ENCODE measurements around the gene DNAH17. TPM values are rescaled to one million over a fixed set of nuclear protein-coding genes. Genes with fewer than 3 reads are reported as not detected.

The DNAH17 gene
- total RNA-seq, 2 donors from 2014 or later: 0.21 to 0.87 TPM

DNA sequence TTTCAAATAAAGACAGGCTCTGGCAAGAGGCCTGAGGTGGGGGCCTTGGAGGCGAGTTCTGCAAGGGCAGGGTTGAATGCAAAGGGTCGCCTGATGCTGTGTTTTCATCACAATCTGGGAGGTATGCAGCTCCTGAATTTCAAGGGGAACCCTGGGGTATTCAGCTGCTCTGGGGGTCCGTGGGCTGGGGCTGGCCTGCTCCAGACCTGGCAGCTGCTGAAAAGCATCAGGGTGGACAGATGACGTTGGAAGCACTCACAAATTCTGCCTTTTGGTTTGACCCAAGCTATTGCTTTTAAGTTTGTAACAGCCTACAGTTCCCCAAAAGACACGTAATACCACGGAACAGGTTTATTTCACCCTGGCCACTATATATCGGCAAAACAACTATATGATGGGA is 1.3 kb downstream of the DNAH17 start:
- Mint-ChIP-seq H3K36me3 (ENCODE audit: low read depth) (no peaks in the 10 kb centered on the region), H3K27ac (no peak overlapping the region), H3K27me3 (peaks cover 11% of the 10 kb centered on the region), H3K4me3 (no peak overlapping the region), H3K4me1 (no peaks in the 10 kb centered on the region)
- ATAC-seq: no peak
- DNase-seq: no peak
- no peaks in the 10 kb centered on the region for H3K9me3 ChIP-seq (ENCODE audit: control insufficient read depth, low read length, poor library complexity, severe bottlenecking)

DNA sequence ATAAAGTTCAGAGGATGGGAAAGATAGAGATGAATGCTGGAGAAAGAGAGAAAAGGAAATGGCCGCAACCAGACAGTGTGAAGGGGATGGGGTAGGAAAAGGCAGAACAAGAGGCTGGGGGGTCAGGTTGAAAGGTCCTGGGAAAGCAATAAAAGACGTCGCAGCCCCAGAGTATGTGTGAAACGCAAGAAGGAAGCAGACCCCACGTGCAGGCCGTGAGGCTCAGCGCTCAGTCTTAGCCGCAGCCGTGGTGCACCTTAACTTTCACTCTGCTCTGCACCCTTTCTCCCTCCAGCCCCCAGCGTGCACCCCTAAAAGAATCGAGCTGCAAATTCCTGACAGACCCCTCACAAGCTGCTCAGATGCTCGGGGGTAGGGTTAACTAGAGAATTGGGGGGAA is 1.9 kb downstream of the DNAH17 start:
- no peak for ATAC-seq
- H3K4me3 Mint-ChIP-seq: no peak overlapping the region
- no peak overlapping the region for H3K27ac Mint-ChIP-seq
- H3K4me1 Mint-ChIP-seq: no peaks in the 10 kb centered on the region
- DNase-seq: no peak
- H3K9me3 ChIP-seq (ENCODE audit: control insufficient read depth, low read length, poor library complexity, severe bottlenecking): no peaks in the 10 kb centered on the region
- no peaks in the 10 kb centered on the region for H3K36me3 Mint-ChIP-seq (ENCODE audit: low read depth)
- peaks cover 11% of the 10 kb centered on the region for H3K27me3 Mint-ChIP-seq

DNA sequence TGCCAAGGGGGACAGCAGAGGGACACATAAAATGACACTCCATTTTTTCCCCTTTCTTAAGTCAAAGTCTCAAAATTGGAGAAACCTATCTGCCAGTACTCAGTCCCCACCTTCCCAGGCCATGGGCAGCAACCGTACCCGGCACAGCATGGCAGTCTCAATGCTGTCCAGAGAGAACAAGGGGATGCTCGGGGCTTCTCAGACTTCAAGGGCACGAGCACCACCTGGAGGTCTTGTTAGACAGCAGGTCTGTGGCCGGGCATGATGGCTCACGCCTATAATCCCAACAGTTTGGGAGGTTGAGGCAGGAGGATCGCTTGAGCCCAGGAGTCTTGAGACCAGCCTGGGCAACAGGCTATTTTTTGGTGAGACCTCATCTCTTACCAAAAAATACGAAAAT is 3.2 kb downstream of the DNAH17 start:
- H3K27ac Mint-ChIP-seq: no peak overlapping the region

DNA sequence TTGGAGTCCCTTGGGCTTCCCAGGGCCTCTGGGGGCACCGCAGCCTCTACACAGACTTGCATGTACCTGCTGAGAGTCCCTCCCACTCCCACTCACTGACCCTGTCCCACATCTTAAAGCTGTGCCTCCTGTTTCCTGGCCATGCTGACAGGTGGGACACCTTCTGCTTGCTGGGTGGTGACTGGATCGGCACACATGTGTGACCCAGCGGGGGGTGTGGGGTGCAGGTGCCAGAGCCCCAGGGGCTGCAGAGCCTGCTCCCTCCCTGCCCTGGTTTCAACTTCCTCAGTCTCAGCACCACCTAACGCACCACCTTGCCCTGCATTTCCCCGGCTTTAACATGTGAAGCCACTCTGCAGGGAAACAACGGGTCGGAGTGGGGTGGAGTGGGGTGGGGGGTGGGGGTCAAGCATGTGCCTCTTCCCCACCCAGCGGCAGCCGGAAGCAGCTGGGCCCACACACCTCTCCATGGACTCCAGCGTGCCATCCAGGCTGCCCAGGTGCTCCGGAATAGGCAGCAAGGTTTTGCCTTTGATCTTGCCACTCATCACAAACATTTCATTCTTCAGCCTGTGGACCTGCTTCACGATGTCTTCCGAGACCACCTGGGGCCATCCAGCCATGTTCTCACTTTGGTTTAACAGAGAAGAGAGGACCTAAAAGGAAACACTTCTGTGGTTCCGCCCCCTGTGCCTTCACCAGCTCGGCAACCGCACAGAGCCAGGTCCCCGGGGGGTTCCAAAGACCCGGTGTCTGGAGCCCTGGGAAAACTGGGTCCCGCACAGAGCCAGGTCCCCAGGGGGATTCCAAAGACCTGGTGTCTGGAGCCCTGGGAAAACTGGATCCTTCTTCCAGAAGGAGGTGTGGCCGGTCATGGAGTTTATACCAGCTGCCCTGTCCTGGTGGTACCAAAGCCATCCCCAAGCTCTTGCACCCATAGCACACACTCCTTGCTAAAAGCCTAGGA is 4.7 kb downstream of the DNAH17 start:
- no peaks in the 10 kb centered on the region for H3K36me3 Mint-ChIP-seq (ENCODE audit: low read depth)
- ATAC-seq (no peak), DNase-seq (no peak)
- no peaks in the 10 kb centered on the region for H3K9me3 ChIP-seq (ENCODE audit: control insufficient read depth, low read length, poor library complexity, severe bottlenecking)
- no peaks in the 10 kb centered on the region for H3K4me1 Mint-ChIP-seq
- H3K27me3 Mint-ChIP-seq: peaks cover 13% of the 10 kb centered on the region
- H3K27ac Mint-ChIP-seq: peak overlapping the region; percentile 24
- no peak overlapping the region for H3K4me3 Mint-ChIP-seq

More for the DNA sequence above, 3.2 kb downstream of the DNAH17 start:
- DNase-seq (no peak), ATAC-seq (no peak)
- Mint-ChIP-seq H3K4me3 (no peak overlapping the region), H3K4me1 (no peaks in the 10 kb centered on the region), H3K36me3 (ENCODE audit: low read depth) (no peaks in the 10 kb centered on the region), H3K27me3 (peaks cover 9% of the 10 kb centered on the region)
- H3K9me3 ChIP-seq (ENCODE audit: control insufficient read depth, low read length, poor library complexity, severe bottlenecking): no peaks in the 10 kb centered on the region

DNA sequence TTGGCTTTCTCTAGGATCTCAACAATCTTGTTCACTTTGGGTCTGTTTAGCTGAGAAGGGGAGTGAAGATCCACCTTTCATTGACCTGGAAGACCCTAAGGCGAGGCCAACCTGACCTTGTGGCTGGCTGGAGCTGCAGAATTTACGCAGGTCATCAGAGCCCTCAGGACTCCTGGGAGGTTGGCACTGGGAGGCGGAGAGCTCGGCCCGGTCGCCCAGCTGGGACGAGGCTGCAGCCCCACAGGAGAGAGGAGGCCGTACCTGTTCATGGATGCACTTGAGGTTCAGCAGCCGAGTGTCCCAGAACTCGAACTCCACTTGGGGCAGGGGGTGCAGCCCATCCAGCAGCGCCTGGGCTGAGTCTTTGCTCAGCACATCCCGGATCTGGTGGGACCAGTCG is 5.9 kb downstream of the DNAH17 start:
- no peak overlapping the region for H3K4me3 Mint-ChIP-seq

DNA sequence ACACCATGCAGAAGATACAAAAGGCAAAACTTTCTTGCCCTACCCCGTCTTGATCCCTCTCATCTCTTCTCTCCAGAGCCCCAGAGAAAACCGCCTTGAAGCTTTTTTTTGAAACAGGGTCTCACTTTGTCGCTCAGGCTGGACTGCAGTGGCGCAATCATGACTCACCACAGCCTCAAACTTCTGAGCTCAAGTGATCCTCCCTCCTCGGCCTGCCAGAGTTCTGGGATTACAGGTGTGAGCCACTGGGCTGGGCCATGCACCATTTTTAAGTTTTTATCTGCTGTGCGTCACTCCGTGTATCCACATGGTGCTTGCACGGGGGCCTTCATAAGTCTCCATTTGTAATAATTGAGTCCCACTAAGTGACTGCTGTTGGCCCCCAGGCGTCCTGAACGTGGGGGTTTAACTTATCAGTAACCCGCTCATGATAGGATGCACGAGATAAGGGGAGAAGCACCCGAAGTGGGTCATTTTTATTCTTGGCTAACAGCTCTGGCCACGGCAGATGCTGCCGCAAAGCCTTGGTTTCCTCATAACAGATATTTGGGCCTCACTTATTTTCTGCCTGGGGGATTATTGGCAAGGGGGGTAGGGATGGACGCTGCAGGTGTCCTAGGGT is 8.6 kb downstream of the DNAH17 start:
- Mint-ChIP-seq H3K36me3 (ENCODE audit: low read depth) (no peaks in the 10 kb centered on the region), H3K4me3 (no peak overlapping the region), H3K27me3 (peaks cover 17% of the 10 kb centered on the region), H3K27ac (no peak overlapping the region), H3K4me1 (peaks cover 2% of the 10 kb centered on the region)
- no peaks in the 10 kb centered on the region for H3K9me3 ChIP-seq (ENCODE audit: control insufficient read depth, low read length, poor library complexity, severe bottlenecking)
- ATAC-seq (no peak), DNase-seq (no peak)

More for the DNA sequence above, 5.9 kb downstream of the DNAH17 start:
- ATAC-seq (no peak), DNase-seq (no peak)
- Mint-ChIP-seq H3K36me3 (ENCODE audit: low read depth) (no peaks in the 10 kb centered on the region), H3K27me3 (peaks cover 13% of the 10 kb centered on the region), H3K27ac (no peak overlapping the region), H3K4me1 (no peaks in the 10 kb centered on the region)
- no peaks in the 10 kb centered on the region for H3K9me3 ChIP-seq (ENCODE audit: control insufficient read depth, low read length, poor library complexity, severe bottlenecking)

DNA sequence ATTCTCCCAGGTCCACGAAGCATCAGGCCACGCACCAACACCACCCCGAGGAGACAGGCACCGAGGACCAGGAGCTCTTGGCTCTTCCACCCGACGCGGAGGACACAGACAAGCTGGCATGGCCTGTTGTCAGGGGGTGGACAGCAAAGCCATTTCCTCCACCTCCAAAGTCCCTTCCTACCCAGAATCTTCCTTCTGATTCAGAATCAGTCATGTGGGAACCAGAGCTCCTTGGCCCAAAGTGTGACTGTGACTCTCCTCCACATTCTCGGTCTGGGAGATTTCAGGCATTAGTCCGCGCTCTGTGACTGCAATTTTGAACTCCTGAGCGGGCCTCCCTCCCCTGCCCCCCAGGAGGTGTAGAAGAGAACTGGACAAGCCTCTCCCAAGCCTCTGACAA is 9.2 kb downstream of the DNAH17 start:
- no peaks in the 10 kb centered on the region for H3K9me3 ChIP-seq (ENCODE audit: control insufficient read depth, low read length, poor library complexity, severe bottlenecking)
- no peak for ATAC-seq
- peaks cover 24% of the 10 kb centered on the region for H3K27me3 Mint-ChIP-seq
- DNase-seq: no peak
- no peaks in the 10 kb centered on the region for H3K36me3 Mint-ChIP-seq (ENCODE audit: low read depth)
- no peak overlapping the region for H3K4me3 Mint-ChIP-seq
- no peak overlapping the region for H3K27ac Mint-ChIP-seq
- peaks cover 2% of the 10 kb centered on the region for H3K4me1 Mint-ChIP-seq

DNA sequence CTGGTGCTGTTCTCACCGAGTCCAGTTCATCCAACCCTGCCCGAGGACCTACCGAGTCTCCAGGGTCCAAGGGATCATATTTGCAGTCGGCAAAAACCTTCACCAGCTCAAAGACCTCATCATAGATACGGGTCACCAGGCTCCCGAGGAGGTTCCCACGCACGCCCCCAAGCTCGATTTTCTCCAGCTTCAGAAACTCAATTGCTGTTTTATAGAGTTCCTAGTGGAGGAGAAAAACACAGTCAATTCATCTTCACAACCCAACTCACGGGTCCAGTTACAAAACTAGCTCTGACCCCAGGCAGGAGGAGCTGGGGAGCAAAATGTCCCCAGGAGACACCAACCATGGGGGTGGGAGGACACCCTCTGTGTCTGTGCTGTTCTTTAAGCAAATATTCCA is 10.2 kb downstream of the DNAH17 start:
- H3K9me3 ChIP-seq (ENCODE audit: control insufficient read depth, low read length, poor library complexity, severe bottlenecking): no peaks in the 10 kb centered on the region
- peaks cover 2% of the 10 kb centered on the region for H3K4me1 Mint-ChIP-seq
- no peaks in the 10 kb centered on the region for H3K36me3 Mint-ChIP-seq (ENCODE audit: low read depth)
- no peak for ATAC-seq
- H3K27me3 Mint-ChIP-seq: peaks cover 28% of the 10 kb centered on the region
- DNase-seq: no peak
- H3K4me3 Mint-ChIP-seq: no peak overlapping the region
- H3K27ac Mint-ChIP-seq: no peak overlapping the region

DNA sequence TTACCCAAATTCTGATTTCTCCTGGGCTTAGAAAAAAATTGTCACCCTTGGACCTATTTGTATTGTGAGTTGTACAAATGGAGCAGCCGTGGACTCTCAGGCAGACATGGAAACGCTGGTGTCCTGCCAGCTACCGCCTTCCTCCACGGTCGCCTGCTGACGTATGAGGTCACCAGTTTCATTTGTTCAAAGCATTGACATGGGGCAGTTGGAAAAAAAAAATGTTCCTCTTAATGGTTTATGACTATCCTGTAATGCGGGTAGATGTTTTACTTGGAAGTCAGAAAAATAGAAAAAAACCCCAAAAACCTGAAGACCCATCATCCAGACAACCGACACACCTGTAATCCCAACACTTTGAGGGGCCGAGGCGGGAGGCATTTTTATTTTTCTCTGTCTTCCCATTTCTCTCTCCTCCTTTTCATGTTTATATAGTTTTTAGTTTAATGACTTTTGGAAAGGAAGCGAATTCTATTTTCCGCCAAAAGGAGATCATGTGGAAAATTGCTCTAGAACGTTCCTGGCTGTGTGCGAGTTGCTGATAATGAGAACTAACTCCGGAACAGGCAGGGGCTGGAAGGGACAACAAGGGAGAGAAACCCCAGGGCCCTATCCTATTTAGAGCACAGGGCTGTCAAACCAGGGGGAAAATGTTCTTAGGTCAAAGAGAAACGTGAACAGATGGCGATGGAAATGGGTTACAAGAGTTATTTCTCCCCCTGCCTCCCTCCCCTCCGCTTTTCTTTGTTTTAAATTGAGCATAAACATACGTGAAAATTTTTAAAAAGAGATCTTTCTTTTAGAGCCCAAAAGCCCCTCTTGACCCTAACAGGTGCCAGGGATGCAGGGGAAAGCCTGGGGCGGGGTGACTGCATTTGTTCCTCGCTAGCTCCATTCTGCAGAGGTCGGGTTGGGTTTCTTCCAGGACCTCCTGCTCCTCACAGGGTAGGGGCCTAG is 13.7 kb downstream of the DNAH17 start:
- H3K27me3 Mint-ChIP-seq: peaks cover 15% of the 10 kb centered on the region
- ATAC-seq (no peak), DNase-seq (no peak)
- H3K9me3 ChIP-seq (ENCODE audit: control insufficient read depth, low read length, poor library complexity, severe bottlenecking): no peaks in the 10 kb centered on the region
- H3K4me1 Mint-ChIP-seq: peaks cover 2% of the 10 kb centered on the region
- H3K4me3 Mint-ChIP-seq: no peak overlapping the region
- H3K36me3 Mint-ChIP-seq (ENCODE audit: low read depth): no peaks in the 10 kb centered on the region
- no peak overlapping the region for H3K27ac Mint-ChIP-seq

DNA sequence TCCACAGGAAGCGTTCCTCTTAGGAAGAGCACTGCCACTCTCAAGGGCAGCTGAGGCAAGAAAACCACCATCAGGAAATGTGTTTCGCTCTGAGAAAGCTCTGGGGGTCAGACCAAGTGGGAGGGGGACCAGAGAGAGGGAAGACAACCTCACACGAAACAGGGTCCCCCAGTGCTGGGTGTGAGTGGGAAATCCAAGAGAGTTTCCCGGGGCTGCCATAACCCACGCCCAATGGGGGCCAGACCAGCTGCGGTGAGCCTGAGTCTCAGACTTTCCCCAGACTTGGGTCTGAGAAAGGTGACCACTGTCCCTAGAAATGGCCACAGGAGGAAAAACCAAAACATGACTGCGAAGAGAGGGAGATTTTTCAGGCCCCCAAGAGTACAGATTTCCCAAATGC is 14.5 kb downstream of the DNAH17 start:
- no peaks in the 10 kb centered on the region for H3K36me3 Mint-ChIP-seq (ENCODE audit: low read depth)
- peaks cover 2% of the 10 kb centered on the region for H3K4me1 Mint-ChIP-seq

DNA sequence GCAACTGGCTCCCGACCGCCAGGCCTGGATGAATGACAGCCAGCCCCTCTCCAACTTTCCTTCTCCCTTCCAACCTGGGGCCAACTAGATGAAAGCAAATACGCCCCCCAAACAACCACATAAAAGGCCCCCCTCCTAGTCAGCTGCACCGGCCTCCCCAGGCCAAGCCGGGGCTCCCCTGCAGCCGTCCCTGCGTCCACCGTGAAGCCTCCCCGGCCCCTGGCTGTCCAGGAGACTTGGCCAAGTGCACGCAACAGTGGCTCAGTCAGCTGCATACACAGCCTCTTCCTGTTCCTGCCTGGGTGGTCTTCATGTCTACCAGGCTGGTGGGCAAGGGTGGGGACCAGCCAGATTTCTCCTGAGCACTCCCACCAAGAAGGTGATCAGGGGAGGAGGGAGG is 16.0 kb downstream of the DNAH17 start:
- Mint-ChIP-seq H3K36me3 (ENCODE audit: low read depth) (no peaks in the 10 kb centered on the region), H3K4me3 (no peak overlapping the region), H3K27me3 (peaks cover 15% of the 10 kb centered on the region), H3K27ac (no peak overlapping the region), H3K4me1 (peaks cover 3% of the 10 kb centered on the region)
- no peak for ATAC-seq
- DNase-seq: no peak
- no peaks in the 10 kb centered on the region for H3K9me3 ChIP-seq (ENCODE audit: control insufficient read depth, low read length, poor library complexity, severe bottlenecking)

More for the DNA sequence above, 14.5 kb downstream of the DNAH17 start:
- no peak overlapping the region for H3K27ac Mint-ChIP-seq
- DNase-seq (no peak), ATAC-seq (no peak)
- H3K27me3 Mint-ChIP-seq: peaks cover 15% of the 10 kb centered on the region
- no peaks in the 10 kb centered on the region for H3K9me3 ChIP-seq (ENCODE audit: control insufficient read depth, low read length, poor library complexity, severe bottlenecking)
- no peak overlapping the region for H3K4me3 Mint-ChIP-seq

DNA sequence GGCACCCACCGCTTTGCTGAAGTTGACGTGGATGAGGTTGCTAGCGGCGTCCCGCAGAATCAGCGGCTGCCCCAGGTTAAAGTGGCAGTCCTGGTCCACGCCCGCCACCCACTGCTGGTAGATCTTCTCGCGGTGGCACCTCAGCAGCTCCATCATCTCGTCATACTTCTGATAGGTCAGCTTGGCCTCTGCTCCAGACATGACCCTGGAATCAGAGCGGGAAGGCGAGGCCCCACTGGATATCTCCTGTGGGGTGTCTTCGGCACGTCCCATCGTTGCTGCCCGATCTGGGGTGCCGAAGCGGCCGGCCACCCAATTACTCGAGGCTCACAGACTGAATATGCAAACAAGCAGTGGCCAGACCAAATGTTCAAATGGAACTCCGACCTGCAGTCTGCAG is 16.5 kb downstream of the DNAH17 start:
- Mint-ChIP-seq H3K4me1 (peaks cover 7% of the 10 kb centered on the region), H3K4me3 (no peak overlapping the region), H3K27ac (no peak overlapping the region), H3K27me3 (peaks cover 15% of the 10 kb centered on the region), H3K36me3 (ENCODE audit: low read depth) (no peaks in the 10 kb centered on the region)
- no peak for DNase-seq
- no peak for ATAC-seq
- no peaks in the 10 kb centered on the region for H3K9me3 ChIP-seq (ENCODE audit: control insufficient read depth, low read length, poor library complexity, severe bottlenecking)
